ENCODE measurements around the gene NKG7. TPM values are rescaled to one million over a fixed set of nuclear protein-coding genes. Genes with fewer than 3 reads are reported as not detected.

Gene NKG7
- total RNA-seq, 4 donors from 2014 or later, result 0.54 to 2.2 TPM; not detected in 2

- DNase-seq, result no peak
- Histone ChIP-seq H3K27ac (no peak overlapping the region), H3K4me3 (replicated peaks in 1 of 3) (no peak overlapping the region), H3K4me1 (peaks cover 3 to 4% of the 10 kb centered on the region in 2 donors), H3K36me3 (peaks cover 12 to 28% of the 10 kb centered on the region in 2 donors), H3K9me3 (no peaks in the 10 kb centered on the region), H3K27me3 (no peaks in the 10 kb centered on the region)
- TF ChIP-seq CTCF (IDR thresholded peaks at IDR 0.05) (no peak), POLR2A (IDR thresholded peaks at IDR 0.05) (no peak)
- intact Hi-C loops (cut with DNase I), result loop anchor here (10.0 kb wide), 1 partner anchor 50 kb away; the partner anchor contains the start of gene C19orf84
- WGBS, 2 donors, result 98 to 100% methylated on average over 9 of the region's 9 CpGs
Observed at GRCh38 chr19:51345076-51345620, 27.3 kb downstream of the NKG7 start.

GRCh38 chr19:51342631-51343569 is 29.6 kb downstream of the NKG7 start:
- Histone ChIP-seq H3K27me3 (no peaks in the 10 kb centered on the region), H3K9me3 (no peaks in the 10 kb centered on the region), H3K36me3 (peaks cover 12 to 18% of the 10 kb centered on the region in 2 donors), H3K27ac (no peak overlapping the region), H3K4me1 (peaks cover 9 to 14% of the 10 kb centered on the region in 2 donors), H3K4me3 (replicated peaks in 1 of 3) (no peak overlapping the region)
- DNase-seq, result no peak
- TF ChIP-seq POLR2A (IDR thresholded peaks at IDR 0.05), result no peak
- no peak for TF ChIP-seq CTCF (IDR thresholded peaks at IDR 0.05)
- intact Hi-C loops (cut with DNase I), result loop anchor here (10.0 kb wide), 1 partner anchor 52 kb away; the partner anchor contains the start of gene C19orf84
- WGBS, 2 donors, result 50 to 54% methylated on average over 9 of the region's 9 CpGs

GRCh38 chr19:51341976-51342580 is 30.4 kb downstream of the NKG7 start, which contains the start of gene VSIG10L:
Gene VSIG10L (minus strand): TSS chr19:51342139. CDS start chr19:51342124, 15 bp downstream.
- Histone ChIP-seq H3K4me3 (replicated peaks in 1 of 3) (no peak within 1 kb of the TSS), H3K27me3 (no peaks in the 10 kb centered on the region), H3K27ac (no peak within 1 kb of the TSS), H3K9me3 (no peaks in the 10 kb centered on the region), H3K36me3 (peaks cover 10 to 12% of the 10 kb centered on the region in 2 donors), H3K4me1 (peaks cover 9 to 14% of the 10 kb centered on the region in 2 donors)
- TF ChIP-seq POLR2A (IDR thresholded peaks at IDR 0.05), result no peak
- no peak for TF ChIP-seq CTCF (IDR thresholded peaks at IDR 0.05)
- intact Hi-C loops (cut with DNase I), result loop anchor here (10.0 kb wide), 1 partner anchor 53 kb away; the partner anchor contains the start of gene C19orf84
- no peak for DNase-seq
- 30 to 42% methylated on average over 3 of the region's 3 CpGs for WGBS, 2 donors

GRCh38 chr19:51341066-51341465 is 31.4 kb downstream of the NKG7 start:
- H3K4me3 ChIP-seq (replicated peaks in 1 of 3), result no peak overlapping the region
- intact Hi-C loops (cut with DNase I), result loop anchor here (10.0 kb wide), 1 partner anchor 54 kb away; the partner anchor contains the start of gene C19orf84
- H3K27ac ChIP-seq, result no peak overlapping the region
- peaks cover 0 to 4% of the 10 kb centered on the region in 2 donors for H3K36me3 ChIP-seq
- 90 to 93% methylated on average over 15 to 18 of the region's 18 CpGs for WGBS, 2 donors
- no peak for DNase-seq
- peaks cover 9 to 14% of the 10 kb centered on the region in 2 donors for H3K4me1 ChIP-seq
- TF ChIP-seq POLR2A (IDR thresholded peaks at IDR 0.05) (no peak), CTCF (IDR thresholded peaks at IDR 0.05) (no peak)
- H3K9me3 ChIP-seq, result no peaks in the 10 kb centered on the region
- H3K27me3 ChIP-seq, result no peaks in the 10 kb centered on the region

Measured in thyroid gland (tissue), 4 donors.